ENCODE results near the gene APBB1IP. TPM values are rescaled to one million over a fixed set of nuclear protein-coding genes. Genes with fewer than 3 reads are reported as not detected.

APBB1IP gene
- total and polyA plus RNA-seq, 2 of the 8 experiments (the other 6 are each of a cell fraction or from before 2014, with no cell fraction given) = 0.05 TPM; not detected in 1

DNA sequence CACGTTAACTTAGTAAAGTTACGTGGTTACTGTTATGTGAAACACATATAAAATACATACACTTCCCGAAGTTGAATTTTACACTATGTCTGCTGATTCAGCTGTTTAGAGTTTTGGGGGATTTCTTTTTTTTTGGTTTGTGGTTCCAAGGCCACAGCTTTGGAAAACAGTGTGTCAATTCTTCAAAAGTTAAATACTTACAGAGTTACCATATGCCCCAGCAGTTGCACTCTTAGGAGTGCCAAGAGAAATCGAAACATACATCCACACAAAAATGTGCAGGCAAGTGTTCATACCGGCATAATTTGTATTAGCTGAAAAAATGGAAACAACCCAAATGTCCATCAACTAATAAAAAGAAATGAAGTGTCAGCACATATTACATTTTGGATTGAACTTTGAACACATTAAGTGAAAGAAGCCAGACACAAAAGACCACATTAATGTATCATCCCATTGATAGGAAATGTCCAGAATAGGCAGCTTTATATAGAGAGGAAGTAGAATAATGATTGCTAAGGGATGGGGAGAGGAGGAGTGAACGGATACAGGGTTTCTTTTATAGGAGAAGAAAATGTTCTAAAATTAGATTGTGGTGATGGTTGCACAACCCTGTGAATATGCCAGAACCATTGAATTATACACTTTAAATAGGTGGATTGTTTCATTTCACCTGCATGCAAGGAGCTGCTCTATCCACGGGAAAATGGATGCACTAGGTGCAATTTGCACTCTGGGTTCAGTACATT lies 17.6 kb downstream of the APBB1IP start:
- H3K4ac ChIP-seq (replicated peaks; ENCODE audit: insufficient read length, low read depth, low read length) = no peak overlapping the region
- CTCF ChIA-PET (ENCODE audit: partially characterized antibody) = no interaction called here
- TF ChIP-seq GTF2F1 (IDR thresholded peaks at IDR 0.05; ENCODE audit: borderline replicate concordance, low read depth, low read length) = no peak
- TF ChIP-seq RAD21 (IDR thresholded peaks at IDR 0.05 in 1 of 2, conservative IDR thresholded peaks at IDR 0.05 in 1 of 2; ENCODE audit: low read depth in 2 of 2, low read length in 2 of 2) = no peak
- no peak for TF ChIP-seq SP4 (IDR thresholded peaks at IDR 0.05; ENCODE audit: low read length)
- TF ChIP-seq PHF8 (conservative IDR thresholded peaks at IDR 0.05; ENCODE audit: low read depth, low read length) = no peak
- no peak for TF ChIP-seq KDM5A (IDR thresholded peaks at IDR 0.05; ENCODE audit: low read length)
- no peak for TF ChIP-seq POU5F1 (IDR thresholded peaks at IDR 0.05; ENCODE audit: low read depth, low read length)
- no peak for TF ChIP-seq HDAC6 (IDR thresholded peaks at IDR 0.05; ENCODE audit: low read depth, low read length)
- TF ChIP-seq, protein P1, sequence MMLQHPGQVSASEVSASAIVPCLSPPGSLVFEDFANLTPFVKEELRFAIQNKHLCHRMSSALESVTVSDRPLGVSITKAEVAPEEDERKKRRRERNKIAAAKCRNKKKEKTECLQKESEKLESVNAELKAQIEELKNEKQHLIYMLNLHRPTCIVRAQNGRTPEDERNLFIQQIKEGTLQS (IDR thresholded peaks at IDR 0.05; ENCODE audit: insufficient read depth, low read depth, low read length) = no peak
- TF ChIP-seq YY1 (IDR thresholded peaks at IDR 0.05; ENCODE audit: low read depth, low read length) = no peak
- no peak for TF ChIP-seq CHD2 (IDR thresholded peaks at IDR 0.05; ENCODE audit: low read length)
- TF ChIP-seq CTBP2 (IDR thresholded peaks at IDR 0.05; ENCODE audit: borderline replicate concordance, insufficient read depth, insufficient read length, low read length) = no peak
- no peak for TF ChIP-seq TEAD4 (IDR thresholded peaks at IDR 0.05; ENCODE audit: low read depth, low read length)
- TF ChIP-seq RBBP5 (IDR thresholded peaks at IDR 0.05; ENCODE audit: borderline replicate concordance, low read depth, low read length) = no peak

More for the DNA sequence above, 17.6 kb downstream of the APBB1IP start:
- Histone ChIP-seq H2AK5ac (ENCODE audit: low read depth, low read length) (no peak overlapping the region), H4K8ac (ENCODE audit: extremely low read depth, insufficient read depth, low read length) (no peak overlapping the region), H3K4me2 (ENCODE audit: insufficient read depth in 1 of 2, low read depth in 2 of 2, low read length in 2 of 2) (no peak overlapping the region), H3K23me2 (ENCODE audit: low read depth, low read length) (no peaks in the 10 kb centered on the region; the same call in 1 of the 2 replicates), H3K23ac (ENCODE audit: insufficient read length) (no peak overlapping the region), H2AFZ (ENCODE audit: low read length) (no peak overlapping the region), H3K27me3 (replicated peaks in 1 of 4; ENCODE audit: control insufficient read depth in 3 of 4, extremely low read depth in 1 of 4, insufficient read depth in 3 of 4, low read length in 3 of 4) (no peaks in the 10 kb centered on the region), H3K27ac (ENCODE audit: low read depth, low read length) (no peak overlapping the region), H3K56ac (replicated peaks; ENCODE audit: insufficient read length, low read depth, low read length) (no peak overlapping the region), H3K36me3 (ENCODE audit: control insufficient read depth in 2 of 4, insufficient read depth in 4 of 4, low read length in 3 of 4) (no peaks in the 10 kb centered on the region), H4K20me1 (replicated peaks in 1 of 2; ENCODE audit: control insufficient read depth in 1 of 2, insufficient read depth in 2 of 2, low read length in 2 of 2) (no peaks in the 10 kb centered on the region), H2BK12ac (ENCODE audit: low read depth, low read length) (no peak overlapping the region), H3K9me3 (ENCODE audit: insufficient read depth in 2 of 2, low read depth in 1 of 2, low read length in 1 of 2) (no peaks in the 10 kb centered on the region), H2BK20ac (ENCODE audit: low read length) (no peak overlapping the region), H3K18ac (ENCODE audit: extremely low read depth, low read length) (no peak overlapping the region), H2BK15ac (ENCODE audit: low read length) (no peak overlapping the region), H3K79me2 (ENCODE audit: control insufficient read depth in 1 of 2, insufficient read depth in 2 of 2, low read length in 2 of 2) (no peaks in the 10 kb centered on the region), H3K14ac (ENCODE audit: insufficient read length) (no peak overlapping the region), H2BK5ac (ENCODE audit: low read depth, low read length) (no peak overlapping the region), H4K91ac (replicated peaks; ENCODE audit: insufficient read length, low read length) (no peak overlapping the region), H3K9ac (replicated peaks in 1 of 4; ENCODE audit: extremely low read depth in 1 of 4, low read depth in 3 of 4, low read length in 3 of 4) (no peak overlapping the region), H2BK120ac (replicated peaks; ENCODE audit: low read depth, low read length) (no peak overlapping the region), H3K4me3 (ENCODE audit: extremely low read depth in 1 of 4, insufficient read depth in 2 of 4, low read depth in 3 of 4, low read length in 4 of 4) (no peak overlapping the region), H3K4me1 (replicated peaks in 1 of 4; ENCODE audit: control insufficient read depth in 3 of 4, insufficient read depth in 4 of 4, low read length in 3 of 4) (no peaks in the 10 kb centered on the region), H3K79me1 (ENCODE audit: low read depth, low read length) (no peaks in the 10 kb centered on the region), H4K5ac (ENCODE audit: insufficient read length, low read depth, low read length) (no peak overlapping the region)
- DNase-seq (ENCODE audit: low read depth in 1 of 2, low spot score in 2 of 2) (no peak), FAIRE-seq (no peak)
- POLR2A ChIA-PET (ENCODE audit: partially characterized antibody) = no interaction called here
- 93 to 100% methylated on average over 1 to 7 of the region's 7 CpGs for WGBS, 2 experiments (ENCODE audit: extremely low coverage in 1 of 2, insufficient coverage in 1 of 2, insufficient read length in 1 of 2, insufficient replicate concordance in 2 of 2, low coverage in 1 of 2, low lambda C conversion rate in 2 of 2, missing lambda C conversion rate in 1 of 2)

Data from H1 (cell line).